Uterus (tissue), 2 donors: Measurements from ENCODE around the gene FCER1G.

Source experiments
- POLR2A ChIP-seq, 2 donors: fragments of 450-650 bp; IDR thresholded peaks; one replicate each; pipeline ENCODE4 v1.6.1; 2016; ENCODE audit warnings: antibody characterized with exemption in 2 of 2, mild to moderate bottlenecking in 1 of 2, moderate library complexity in 1 of 2
- TF ChIP-seq, protein P1 (sequence below), 4 experiments: fragments of 200-600 bp in 2 of 4; fragments of 450-650 bp in 2 of 4; sonication (generic) in 2 of 4; IDR thresholded peaks; one replicate each; pipeline ENCODE4 v1.5.1; 2016 to 2019; ENCODE audit warnings: antibody characterized with exemption in 4 of 4, mild to moderate bottlenecking in 2 of 4, moderate library complexity in 1 of 4

DNA sequence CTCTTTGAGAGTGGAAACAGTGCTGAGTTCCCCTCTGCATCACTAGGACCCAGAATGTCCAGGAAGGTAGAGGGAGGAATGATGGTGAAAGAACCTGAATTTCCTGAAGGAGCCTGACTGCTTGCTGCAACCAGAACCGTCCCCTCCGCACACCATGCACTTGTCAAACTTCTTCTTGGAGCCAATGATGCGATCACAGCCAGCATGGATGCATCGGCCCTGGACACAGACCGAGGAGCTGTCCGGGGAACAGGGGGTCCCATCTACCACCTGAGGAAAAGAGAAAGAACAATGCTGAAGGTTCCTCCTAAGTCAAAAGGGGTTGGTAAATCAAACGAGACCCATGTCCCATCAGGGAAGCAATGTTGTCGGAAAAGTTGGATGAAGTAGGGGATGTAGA is 23.1 kb upstream of the FCER1G start:
- TF ChIP-seq, protein P1, sequence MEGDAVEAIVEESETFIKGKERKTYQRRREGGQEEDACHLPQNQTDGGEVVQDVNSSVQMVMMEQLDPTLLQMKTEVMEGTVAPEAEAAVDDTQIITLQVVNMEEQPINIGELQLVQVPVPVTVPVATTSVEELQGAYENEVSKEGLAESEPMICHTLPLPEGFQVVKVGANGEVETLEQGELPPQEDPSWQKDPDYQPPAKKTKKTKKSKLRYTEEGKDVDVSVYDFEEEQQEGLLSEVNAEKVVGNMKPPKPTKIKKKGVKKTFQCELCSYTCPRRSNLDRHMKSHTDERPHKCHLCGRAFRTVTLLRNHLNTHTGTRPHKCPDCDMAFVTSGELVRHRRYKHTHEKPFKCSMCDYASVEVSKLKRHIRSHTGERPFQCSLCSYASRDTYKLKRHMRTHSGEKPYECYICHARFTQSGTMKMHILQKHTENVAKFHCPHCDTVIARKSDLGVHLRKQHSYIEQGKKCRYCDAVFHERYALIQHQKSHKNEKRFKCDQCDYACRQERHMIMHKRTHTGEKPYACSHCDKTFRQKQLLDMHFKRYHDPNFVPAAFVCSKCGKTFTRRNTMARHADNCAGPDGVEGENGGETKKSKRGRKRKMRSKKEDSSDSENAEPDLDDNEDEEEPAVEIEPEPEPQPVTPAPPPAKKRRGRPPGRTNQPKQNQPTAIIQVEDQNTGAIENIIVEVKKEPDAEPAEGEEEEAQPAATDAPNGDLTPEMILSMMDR (IDR thresholded peaks at IDR 0.05), result no peak
- no peak for TF ChIP-seq POLR2A (IDR thresholded peaks at IDR 0.05)
